Medulla oblongata (tissue), 1 donor: ENCODE measurements around the gene GLI2.

ENCODE experiments used
- DNase-seq: peaks from one replicate; pipeline ENCODE4 v3.0.0-alpha.2; 2015; ENCODE audit errors: extremely low spot score

The GLI2 gene

DNA sequence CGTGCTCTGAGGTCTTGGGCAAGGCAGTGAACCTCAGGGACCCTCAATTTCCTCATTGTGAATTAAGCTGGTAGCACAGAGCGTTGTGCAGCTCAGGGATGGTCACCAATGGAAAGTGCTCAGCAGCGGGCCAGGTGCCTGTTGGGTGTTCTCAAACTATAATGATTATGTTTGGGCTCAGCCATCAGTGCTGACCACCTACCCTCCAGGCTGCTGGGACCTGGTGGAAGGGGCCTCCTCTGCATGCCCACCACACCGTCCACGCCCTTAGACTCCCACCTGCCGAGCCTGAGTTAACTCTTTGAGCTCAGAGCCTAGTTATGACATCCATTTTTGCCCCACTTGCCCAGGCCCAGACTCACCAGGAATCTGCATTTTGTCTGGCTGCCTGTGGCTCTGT, 35.0 kb downstream of the GLI2 start:
- DNase-seq, result no peak

DNA sequence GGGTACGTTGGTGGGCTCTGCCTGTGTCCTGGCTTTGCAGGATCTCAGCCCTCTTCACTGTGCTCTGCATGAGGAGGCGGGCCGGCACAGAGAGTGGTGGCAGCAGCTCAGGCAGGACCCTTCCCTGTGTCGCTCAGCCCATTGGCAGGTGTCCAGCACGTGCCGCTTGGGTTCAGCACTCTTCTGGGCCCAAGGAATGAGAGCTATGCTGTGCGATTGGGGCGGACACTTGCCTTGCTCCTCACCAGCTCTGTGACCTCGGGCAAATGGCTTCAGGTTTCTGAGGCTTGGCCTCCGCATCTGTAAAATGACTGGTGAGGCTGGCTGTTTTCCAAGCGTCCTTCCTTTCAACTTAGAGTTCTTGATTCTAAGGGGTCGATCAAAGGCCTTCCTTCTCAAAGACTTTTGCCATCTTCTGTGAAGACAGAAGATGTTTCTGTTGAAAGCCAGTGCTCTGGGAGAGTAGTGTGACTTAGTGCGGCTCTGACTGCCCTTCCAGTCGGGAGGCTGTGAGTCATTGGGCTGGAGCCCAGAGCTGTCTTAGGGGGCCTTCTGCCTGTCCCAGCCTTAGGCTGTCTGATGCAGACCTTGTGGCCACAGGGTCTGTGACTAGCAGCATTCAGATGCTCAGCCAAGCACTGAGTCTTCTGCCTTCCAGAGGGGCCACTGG, 35.6 kb downstream of the GLI2 start:
- peak; percentile 39 for DNase-seq

DNA sequence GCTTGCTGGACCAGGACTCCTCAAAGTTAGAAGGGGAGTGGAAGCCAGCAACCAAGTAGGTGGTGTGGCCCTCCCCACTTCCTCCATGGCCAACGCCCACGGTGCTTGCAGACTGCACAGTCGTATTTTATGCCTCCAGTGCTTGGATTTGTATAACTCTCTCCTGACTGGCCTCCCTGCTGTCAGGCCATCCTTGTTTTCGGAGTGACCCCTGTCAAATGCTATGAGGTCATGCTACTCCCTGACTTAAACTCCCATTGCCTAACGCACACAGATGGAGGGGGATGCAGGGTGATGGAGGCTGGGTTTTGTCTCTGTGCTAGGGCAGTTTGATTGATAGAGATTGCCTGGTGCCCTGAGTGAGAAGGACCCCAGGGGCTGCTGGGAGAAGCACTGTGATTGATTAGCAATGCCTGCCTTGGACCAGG, 36.1 kb downstream of the GLI2 start:
- no peak for DNase-seq

DNA sequence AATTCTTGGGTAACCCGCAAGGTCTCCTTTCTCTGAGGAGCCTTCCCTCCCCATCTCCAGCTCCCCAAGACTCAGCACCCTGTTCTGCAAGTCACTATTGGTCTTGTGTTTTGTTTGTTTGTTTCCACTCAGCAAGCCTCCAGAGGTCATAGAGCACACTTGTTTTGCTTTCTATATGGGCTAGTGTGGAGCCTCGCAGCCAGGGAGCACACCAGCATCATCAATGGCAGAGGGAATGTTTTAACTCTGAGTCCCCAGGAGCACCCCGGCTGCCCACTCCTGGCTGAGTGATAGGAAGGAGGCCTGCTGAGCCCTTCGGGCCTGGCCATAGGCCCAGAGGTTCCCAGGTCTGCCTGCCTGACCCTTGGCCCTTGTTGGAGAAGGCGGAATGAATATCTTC, 36.6 kb downstream of the GLI2 start:
- no peak for DNase-seq

DNA sequence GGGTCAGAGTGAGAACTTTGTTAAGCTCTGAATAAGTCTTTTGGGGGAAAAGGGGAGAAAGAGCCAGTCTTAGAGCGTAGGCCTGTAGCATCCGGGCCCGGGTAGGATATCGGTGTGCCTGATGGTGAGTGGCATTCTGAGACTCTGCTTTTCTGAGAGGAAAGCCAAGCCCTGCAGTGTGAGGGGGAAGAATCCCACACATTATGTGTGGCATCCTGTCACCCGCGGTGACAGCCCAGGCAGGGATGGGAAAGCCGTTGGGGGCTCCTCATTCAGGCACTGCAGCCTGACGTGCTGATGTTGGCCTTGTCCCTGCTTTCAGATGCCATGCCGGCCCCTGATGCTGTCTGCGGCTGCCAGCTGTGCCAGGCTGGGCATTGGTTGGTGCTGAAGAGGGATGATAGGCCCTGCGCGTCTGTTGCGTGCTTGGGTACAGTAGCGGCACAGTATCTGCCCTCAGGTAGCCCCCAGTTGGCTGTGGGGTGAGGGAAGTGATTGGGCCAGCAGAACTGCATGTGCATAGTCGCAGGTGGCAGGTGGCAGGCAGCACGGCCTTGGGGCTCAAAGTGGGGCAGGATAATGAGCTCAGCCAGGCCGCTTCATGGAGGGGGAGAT, 37.6 kb downstream of the GLI2 start:
- no peak for DNase-seq

DNA sequence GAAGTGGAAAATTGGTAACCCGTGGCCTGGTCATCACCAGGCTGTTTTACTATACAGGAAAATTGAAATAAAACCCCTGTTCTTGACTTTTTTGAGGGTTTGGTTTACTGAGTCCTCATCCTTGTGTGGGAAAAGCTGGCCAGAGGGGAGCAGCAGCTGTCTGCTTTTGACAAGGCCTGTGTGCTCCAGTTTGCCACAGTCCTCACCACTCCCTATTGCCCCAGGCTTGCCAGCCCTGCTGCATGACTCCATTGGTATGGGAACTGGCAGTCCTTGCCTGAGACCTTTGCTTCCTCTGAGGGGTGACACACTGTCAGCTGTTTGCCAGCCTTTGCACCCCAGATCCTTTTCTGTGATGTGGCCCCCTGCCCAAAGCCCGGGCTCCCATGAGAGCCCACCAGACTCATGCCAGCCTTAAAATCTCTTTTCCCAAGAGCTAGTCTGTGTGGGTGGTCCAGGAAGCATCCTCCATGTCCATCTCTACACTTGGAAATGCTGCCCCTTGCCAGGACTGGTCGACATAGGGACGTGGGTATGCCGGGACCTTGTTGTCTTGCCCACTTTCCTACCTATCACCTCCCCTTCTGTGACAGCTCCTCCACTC, 39.0 kb downstream of the GLI2 start:
- DNase-seq, result no peak

DNA sequence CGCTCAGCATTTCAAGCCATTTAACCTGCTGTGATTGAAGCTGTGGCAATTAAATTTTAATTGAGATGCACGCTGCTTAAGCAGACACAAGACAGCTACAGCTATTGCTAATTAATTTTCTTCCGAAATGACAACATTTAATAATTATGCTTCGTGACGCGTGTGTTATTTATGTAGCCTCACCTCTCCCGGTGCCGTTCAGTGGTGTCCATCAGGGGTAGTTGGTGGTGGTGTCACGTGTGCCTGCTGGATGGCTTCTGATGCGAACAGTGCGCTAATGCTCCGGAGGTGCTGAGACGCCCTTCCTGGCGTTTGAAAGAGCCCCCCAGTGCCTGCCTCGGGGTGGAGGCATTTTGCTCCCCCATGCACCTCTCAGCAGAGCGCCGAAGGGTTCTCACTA, 39.5 kb downstream of the GLI2 start:
- no peak for DNase-seq

DNA sequence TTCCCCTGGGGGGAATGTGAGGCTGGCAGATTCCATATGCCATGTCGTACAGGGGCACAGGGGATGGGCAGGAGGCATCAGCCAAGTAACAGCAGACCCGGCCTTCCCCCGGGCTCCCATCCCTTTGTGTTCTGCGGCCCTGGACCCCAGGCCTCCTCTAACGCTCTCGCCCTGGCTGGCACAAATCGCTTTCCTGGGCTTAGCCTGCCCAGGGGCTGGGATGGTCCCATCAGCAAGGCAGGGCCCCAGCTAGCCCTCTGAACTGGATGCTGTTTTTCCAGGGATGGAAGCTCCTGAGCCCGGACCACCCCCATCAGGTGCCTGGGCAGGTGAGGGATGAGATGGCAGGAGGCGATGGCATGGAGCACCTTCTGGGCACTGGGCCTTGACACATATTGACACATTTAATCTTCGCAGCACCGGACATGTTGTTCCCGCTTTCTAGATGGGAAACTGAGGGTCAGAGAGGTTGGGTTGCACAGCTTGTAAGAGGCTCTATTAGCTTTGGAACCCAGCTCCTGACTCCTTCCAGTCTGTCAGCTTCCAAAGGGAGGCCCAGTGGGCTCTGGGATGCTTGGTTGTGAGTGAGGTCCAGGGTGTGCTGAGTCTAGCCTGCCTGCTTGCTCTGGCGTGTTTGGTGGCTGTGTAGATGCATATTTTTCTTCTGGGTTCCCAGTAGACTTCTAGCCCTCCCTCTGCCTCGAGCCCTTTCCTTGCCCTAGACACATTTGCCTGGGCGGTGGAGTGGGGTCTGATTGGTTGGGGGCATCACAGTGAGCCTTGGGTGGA, 40.3 kb downstream of the GLI2 start:
- no peak for DNase-seq

DNA sequence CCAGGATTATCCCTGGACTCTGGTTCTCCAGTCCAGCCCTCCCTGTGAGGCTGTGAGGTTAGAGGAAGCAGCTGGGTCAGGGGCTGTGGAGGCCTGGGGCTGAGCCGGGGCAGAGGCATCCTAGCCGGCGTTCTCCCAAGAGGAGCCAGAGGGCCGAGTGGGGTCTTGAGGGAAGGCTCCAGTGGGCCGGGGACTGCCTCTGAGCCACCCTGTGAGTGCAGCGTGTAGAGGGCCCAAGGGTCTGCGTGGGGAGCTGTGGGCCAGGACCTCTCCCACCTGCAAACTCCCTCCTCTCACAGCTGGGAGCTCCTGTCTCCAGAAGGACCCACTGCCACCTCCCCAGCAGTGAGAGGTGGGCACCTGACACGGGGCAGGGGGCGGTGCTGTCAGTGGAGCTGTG, 41.0 kb downstream of the GLI2 start:
- DNase-seq, result no peak

DNA sequence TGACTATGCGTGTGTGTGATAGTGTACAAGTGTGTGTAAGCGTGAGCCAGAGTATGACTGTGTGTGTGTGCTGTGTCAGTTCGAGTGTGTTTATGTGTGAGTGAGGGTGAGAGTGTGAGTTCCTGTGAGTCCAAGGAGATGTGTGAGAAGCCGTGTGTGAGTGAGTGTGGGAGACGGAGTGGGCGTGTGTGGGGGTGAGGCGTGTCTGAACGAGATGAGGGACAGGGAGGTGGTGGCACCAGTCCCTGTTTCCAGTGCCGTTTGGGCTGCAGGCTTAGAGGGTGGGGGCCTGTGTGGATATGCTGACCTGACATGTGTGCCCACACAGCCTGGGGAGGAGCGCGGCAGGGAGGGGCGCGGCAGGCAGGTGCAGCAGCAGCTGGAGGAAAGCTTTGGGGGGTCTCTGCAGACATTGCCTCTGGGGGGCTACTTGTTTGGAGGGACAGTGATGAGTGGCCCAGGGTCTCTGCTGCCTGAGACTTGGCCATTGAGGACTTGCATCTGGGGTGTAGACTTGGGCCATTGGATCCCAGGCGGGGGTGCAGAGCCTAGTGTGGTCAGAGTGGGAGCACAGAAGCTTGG, 41.6 kb downstream of the GLI2 start:
- DNase-seq, result no peak

DNA sequence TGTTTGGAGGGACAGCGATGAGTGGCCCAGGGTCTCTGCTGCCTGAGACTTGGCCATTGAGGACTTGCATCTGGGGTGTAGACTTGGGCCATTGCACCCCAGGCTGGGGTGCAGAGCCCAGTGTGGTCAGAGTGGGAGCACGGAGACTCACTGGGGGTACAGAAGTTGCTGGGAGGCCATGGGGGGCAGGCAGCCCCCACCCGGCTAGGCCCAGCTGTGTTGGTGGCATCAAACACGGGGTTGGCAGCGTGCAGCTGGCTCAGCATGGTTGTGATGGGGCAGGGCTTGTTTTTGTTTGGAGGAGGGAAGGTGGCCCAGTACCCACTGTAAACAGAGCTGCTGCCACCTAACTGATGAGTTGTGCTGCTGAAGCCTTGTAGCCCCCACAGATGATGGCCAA, 42.1 kb downstream of the GLI2 start:
- DNase-seq, result no peak

DNA sequence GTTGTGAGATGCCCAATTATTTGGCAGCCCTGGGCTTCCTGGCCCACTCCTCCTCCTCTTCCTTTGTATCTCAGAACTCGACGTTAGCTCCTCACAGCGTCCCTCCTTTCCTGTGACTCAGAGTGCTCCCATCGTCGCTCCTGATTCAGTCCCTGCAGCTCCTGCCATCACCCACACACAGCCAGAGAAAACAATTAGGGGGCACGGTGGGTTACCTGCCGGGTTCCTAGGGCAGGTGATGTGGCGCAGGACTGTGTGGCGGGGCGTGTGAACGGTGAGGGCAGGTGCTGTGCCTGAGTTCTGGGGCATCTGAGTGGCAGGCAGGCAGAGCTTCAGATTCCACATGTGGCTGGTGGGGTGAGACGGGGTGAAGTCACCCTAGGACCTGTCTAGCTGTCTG, 42.6 kb downstream of the GLI2 start:
- no peak for DNase-seq

DNA sequence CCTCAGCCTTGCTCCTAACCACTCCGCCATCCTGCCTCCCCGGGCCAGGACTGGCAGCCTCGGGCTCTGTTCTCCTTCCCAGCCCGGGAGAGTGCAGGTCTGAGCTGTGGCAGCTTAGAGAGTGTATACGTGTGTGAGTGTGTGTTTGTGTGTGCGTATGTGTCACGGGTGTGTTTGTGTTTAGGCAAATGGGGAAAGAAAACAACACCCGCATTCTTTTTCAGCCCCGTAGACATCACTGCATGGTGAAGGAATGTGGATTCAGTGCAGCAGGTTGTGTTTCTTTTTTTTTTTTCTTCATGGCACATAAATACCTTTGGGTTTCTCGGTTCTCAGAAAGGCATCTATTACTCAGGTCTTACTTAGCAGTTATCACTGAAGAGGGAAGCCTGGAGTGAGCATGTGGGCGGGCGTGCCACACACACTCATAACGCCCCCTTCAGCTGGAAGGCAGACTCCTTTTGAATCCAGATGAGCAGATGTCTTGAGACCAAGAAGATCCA, 44.2 kb downstream of the GLI2 start:
- no peak for DNase-seq

DNA sequence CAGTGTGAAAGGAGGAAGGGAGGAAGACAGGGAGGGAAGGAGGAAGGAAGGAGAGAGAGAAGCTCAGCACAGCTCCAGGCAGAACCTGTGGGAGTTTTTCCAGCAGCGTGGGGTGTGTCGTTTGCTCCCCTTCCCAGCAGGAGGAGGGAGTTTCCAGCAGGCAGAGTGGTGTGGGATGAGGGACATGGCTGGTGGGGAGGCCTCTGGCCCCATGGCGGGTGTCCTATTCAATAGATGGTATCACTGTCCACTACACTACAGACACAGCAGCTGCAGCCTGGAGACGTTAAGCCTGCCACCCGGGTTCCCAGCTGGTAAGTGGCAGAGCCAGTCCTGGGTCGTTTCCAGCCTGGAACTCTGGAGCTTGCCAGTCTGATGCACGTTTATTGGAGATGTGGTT, 44.7 kb downstream of the GLI2 start:
- no peak for DNase-seq

DNA sequence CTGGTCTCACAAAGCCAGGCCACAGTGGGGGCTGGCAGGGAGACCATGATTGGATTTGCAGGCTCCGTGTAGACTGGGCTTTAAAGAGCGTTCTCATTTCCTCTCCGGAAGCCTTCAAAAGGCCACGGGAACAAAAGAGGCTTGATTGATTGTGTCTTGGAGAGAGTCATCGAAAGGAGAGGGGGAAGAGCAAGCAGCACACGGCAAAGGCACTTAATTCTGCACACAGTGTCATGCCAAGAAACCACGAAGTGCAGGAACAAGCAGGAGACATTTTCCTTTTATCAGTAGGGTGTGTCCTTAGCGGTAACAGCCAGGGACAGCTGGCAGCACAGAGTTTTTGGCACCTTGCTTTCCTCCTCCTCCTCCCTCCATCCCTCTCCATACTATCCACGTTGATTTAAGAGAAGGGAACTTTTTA, 47.7 kb downstream of the GLI2 start:
- DNase-seq, result no peak

DNA sequence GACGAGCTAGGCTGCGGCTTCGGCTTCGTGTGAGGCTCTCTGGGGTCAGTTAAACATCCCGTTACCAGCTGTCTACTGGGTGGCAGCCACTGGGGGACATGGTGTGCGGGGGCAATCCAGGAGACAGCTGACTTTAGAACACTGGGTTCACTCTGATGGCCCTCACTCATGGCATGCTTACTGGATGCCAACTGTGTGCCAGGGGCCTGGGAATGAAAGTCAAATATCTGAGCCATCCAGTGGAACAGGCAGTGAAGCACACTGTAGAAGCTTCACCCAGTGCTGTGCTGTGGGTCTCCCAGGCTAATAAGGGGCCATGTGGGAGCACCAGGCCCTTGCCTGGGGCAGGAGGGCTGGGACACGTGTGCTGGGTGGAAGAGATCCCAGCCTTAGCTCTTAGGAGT, 48.3 kb downstream of the GLI2 start:
- DNase-seq, result no peak
